Measurements from ENCODE around the gene MAP6.
A peak's percentile ranks its signal among the peaks of the same experiment; 100 is the strongest.

Gene MAP6

DNA sequence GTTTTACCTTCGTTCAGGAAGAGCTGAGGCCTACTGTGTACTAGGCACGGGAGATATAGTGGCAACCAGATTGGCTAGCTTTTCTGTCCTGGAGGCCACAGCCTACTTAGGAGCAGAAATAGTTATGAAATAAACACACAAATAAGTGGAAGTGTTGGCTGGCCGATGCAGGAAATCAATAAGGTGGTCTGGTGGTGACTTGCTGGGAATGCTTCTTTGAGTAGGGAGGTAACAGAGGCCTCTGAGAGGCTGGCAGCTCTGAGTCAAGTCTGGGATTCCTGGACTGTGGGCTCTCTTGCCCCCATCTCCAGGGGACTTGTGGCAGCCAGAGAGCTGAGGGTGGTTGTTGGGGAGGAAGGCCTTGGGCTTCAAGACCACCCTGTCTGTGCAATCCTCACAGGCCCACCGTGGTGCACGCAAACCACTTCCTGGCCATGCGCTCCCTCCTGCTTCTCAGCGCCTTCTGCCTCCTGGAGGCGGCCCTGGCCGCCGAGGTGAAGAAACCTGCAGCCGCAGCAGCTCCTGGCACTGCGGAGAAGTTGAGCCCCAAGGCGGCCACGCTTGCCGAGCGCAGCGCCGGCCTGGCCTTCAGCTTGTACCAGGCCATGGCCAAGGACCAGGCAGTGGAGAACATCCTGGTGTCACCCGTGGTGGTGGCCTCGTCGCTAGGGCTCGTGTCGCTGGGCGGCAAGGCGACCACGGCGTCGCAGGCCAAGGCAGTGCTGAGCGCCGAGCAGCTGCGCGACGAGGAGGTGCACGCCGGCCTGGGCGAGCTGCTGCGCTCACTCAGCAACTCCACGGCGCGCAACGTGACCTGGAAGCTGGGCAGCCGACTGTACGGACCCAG, 102.7 kb downstream of the MAP6 start:
- DNase-seq: no peak

DNA sequence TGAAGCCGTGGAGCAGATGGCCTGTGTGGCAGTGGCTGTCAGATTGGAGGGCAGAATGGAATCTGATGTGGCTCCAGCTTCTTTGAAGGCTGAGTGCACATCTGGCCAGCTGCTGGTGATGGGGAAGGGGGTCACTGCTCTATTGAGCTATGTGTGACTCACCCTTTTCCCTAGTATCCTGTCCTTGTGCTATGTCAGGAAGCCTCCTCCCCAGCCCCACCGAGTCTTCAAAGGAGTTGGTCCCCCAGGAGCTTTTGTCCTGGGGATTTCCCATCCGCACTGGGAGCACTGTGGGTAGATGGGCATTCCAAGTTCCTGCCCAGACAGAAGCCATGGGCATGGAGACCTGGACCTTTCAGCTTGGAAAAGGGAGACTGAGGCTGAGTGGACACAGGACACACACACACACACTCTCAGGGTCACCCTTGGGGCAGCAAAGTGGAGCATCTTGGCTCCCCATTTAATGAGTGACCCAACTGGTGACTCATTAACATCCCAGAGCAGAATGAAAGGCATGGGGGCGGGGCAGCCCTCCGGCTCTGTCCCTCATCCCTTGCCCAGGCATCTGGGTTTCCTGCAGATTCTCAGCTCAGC, 103.5 kb downstream of the MAP6 start:
- DNase-seq: no peak

DNA sequence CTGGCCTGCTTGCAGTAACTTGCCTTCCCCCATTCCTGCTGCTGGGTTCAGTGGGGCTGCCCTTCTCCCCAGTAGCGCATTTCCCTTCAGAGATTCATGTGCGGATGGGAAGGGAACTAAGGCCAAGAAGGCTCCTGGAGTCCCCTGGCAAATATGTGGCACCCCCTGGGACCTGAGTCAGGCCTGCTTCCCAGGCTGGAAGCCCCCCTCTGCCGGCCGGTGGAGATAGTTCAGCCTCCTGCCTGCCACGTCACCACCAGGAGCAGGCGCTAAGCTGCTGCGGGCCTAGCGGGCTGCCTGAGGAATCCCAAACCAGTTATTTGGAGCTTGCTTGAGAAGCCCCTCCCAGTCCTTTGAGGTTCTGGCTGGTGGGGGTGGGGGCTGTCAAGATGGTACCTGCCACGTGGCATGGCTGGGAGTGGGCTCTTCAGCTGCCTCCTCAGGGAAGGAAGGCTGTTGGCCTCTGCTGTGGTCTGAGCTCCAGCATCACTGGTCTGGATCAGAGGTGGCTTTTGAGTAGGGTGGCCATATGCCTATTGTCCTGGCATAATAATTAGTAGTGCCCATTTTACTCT, 104.8 kb downstream of the MAP6 start:
- DNase-seq: no peak

DNA sequence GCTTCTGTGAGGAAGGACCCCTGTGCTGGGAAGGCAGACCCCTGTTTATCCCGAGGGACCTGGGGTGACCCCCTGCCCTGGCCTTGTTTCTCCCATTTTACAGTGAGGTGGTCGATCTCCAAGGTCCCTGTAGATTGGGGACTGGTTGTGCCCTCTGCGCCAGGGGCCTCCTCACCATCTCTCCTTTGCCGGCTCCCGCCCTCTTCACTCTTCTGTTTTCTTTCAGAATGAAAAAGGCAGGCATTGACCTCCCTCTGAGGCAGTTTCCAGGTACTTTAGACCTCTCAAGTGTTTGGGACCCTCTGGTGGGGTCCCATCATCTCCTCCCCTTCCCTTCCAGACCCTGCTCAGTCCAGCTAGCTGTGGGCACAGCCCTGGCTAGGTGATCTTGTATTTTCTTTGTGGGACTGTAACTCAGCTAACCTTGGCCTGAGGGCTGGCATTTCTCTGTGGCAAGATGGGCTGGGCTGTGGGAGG, 105.3 kb downstream of the MAP6 start:
- no peak for DNase-seq

DNA sequence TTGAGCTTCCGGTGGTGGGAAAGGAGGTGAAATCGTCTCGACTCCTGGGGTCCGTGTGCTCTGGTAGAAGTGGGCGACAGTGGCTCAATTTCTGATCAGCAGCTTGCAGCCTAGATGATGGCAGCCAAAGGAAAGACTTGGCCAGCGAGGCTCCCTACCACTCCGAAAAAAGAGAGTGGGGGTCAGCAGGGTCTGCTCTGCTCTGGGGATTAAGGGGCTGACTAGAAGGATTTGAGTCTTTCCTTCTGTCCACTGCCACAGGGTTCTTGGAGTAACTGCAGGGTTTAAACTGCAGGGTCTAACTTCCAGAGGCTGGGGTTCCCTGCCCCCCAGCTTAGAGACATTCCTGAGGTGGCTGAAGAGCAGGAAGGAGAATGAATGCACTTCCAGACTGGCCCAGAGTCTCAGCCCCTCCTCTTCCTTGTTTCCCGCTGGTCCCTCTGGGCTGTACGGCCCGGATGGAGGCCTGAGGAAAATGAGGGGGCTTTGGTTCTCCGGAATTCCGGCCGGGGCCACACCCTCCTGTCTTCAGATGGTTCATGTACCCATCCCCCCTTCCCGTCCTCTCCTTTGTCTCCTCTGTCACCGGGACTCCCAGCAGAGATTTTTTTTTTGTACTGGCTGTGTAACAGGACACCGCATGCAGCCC, 105.9 kb downstream of the MAP6 start:
- peak; percentile 56 for DNase-seq

DNA sequence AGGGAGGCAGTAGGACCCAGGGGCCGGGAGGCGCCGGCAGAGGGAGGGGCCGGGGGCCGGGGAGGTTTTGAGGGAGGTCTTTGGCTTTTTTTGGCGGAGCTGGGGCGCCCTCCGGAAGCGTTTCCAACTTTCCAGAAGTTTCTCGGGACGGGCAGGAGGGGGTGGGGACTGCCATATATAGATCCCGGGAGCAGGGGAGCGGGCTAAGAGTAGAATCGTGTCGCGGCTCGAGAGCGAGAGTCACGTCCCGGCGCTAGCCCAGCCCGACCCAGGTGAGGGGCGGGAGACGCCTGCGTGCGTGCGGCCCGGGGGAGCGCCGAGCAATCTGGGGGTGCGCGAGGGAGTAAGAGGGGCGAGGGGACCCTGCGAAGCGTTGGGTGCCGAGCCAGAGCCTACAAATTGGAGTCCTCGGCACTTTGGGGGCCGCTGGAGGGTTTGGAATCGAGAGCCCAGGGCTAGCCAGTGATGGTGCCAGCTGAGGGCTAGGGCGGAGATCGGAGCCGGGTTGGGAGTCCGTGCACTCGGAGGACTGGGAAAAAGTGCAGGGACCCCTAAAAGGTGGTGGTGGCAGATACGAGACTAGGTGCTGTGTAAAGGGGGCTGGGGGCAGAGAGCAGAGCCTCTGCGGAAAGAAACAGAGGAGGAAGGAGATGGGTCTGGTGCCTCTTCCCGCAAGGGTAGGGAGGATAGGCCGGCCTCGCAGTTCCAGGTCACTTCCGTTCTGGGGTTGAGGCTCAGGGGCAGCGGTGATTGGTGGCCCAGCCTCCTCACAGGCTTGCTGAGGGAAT, 106.6 kb downstream of the MAP6 start, which contains the start of gene SERPINH1:
TSS of gene SERPINH1 (plus strand) at position 206 of the 788 bp plus-strand sequence. CDS start 4,097 bp downstream, outside the sequence.
- DNase-seq: peak; percentile 86

DNA sequence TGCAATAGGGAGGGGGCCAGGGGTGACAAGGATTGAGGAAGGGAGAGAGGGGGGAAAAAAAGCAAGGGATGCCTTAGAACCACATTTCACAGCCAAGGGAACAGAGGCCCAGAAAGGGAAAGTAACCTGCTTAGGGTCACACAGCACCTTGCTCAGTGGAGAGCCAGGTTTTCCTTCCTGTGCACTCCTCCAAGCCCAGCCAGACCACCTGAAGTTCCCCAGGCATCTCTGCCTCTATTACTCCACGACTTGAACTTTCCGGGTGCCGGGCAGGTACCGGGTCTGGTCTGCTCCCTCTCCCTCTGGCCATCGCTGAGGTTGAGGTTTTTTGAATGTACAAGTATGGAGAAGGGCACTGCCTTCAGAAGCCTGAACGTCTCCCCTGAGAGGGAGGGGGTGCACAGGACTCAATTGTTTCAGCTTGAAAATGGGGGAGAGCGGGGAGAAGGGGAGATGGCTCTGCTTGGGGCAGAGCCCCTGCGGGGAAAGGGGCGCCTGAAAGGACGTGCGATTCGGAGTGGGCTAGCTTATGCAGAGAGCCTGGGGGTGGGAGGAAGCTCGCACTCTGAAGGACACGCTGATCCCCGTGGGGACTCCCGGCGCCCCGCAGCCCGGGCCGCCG, 107.3 kb downstream of the MAP6 start:
- no peak for DNase-seq

DNA sequence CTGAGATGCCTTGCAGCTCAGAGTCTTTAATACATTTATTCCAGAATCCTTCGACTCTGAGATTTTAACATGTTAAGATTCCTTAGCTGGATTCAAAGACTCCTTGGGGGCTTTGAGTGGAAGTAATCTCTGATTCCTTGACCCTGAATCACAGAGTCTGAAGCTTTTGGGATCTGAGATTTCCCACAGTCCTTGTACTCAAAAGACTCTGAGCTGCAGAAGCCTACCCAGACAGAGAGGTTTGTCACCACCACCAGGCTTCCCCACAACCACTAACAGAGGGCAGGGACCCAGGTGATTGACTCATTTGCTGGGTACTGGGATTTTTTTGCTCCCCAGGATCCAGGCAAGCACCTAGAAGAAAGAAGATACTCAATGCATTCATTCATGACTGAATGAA, 108.2 kb downstream of the MAP6 start:
- no peak for DNase-seq

DNA sequence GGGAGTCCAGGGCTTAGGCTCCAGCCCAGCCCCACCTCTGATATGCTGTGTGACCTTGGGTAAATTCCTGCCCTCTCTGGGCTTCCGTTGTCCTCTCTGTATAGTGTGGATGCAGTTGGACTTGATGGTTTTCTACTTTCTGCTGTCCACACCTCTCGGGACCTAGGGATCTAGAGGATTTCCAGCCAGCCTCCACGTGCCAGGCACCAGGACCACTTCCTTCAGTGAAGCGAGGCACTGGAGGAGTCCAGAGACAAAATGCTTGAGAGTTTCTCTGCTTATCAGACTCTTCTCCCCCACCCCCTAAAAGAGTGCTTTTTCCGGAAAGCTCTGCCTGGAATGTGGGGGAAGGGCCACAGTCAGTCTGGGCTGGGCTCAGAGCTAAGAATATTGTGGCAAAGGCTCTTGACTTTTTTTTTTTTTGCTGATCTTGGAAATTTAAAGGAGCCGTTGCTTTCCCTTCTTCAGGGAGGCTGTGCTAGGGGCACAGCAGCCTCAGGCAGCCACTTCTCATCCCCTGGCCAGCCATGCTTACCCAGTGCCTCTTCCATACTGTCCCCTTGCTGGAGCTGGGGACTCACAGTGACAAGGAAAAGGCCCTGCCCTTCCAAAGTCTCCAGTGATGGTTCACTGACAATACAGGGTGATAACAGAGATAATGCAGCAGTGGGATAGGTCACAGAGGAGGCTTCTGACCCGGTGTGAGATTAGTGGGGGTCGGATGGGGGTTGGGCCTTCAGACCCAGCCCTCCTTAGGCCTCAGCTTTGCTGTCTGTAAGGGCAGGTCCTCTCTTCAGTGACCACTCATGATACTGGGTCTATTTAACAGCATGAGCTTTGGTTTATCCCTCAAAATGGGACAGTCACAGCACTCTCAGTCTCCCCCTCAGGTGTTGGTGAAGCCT, 109.6 kb downstream of the MAP6 start:
- DNase-seq: no peak

DNA sequence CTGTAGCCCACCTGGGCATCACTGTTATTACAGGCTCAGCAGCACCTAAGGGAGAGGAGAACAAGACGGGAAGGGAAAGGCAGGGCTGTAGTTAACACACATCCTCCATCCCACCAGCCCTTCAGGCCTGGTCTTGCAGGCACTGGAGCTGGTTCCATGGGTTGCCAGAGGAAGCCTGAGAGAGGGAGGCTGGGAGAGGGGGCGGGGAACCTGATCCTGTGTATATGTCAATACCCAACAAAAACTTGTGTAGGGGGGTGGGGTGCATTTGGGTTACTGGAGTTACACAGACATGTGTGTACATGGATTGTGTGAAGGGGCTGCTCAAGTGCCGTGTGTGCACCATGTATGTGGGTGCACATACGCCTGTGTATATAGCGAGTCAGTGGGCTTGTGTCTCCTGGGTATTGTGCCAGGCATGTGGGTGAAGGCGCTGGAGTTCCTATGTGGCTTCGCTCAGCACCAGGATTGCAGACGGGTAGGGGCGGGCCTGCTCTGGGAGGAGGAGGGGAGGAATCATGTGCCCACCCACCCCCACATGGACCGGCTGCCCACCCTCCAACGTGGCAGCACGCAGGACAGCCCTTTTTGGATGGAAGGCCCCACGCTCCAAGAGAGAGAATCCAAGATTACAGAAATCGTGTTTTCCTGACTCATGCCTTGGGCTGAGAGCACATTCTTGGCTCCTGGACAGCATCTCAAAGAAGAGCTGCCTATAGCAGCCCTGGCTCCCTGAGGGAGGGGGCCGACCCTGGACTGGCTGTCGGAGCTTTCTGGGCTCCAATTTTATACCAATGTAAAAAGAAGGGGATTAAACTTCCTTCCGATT, 111.0 kb downstream of the MAP6 start:
- DNase-seq: no peak

DNA sequence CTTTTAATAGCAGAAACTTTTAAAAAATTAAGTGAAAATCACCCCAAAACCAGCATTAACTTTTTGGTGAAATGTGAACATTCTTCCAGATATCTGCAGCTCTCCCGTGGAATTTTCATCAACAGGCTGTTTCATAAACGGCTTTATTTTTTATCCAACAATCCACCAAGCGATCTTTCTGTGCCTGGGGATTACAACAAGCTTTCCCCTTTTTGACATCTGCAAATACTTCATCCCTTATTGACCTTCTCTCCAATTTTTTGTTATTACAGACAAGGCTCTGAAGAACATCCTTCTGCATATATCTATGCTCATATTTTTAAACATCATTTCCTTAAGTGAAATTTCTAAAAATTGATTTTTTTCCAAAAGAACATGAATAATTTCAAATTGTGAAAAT, 112.6 kb downstream of the MAP6 start:
- DNase-seq: no peak

DNA sequence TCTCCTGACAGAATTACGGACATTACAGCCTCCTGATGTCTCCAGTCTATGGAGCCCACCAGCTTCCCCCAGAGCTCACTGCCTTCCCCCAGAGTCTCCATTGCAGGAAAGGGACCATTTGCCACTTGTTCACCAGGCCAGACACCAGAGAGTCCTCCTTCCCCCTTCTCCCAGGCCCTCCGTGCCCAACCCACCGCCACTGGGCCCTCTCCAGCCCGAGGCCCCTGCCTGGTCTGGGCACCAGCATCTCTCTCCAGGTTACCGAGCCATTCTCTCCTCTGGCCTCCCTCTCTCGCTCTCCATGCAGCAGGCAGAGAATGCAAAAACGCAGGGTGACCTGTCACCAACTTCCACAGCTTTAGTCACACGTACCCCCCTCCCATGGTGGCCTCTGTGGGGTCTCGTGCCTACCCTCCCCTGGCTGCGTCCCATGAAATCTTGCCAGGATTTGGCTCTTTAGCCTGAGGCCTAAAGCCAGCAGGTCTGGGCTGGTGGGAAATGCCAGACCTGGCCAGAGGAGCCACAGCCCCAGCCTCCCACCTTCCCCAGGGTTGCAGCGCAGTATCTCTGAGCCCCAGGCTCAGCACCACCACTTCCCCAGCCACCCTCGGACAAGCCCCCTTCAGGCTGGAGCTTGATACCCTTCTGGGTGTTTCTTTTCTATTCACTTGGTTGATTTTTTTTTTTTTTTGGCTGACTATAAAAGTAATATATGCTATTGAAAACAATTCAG, 113.6 kb downstream of the MAP6 start:
- DNase-seq: no peak

DNA sequence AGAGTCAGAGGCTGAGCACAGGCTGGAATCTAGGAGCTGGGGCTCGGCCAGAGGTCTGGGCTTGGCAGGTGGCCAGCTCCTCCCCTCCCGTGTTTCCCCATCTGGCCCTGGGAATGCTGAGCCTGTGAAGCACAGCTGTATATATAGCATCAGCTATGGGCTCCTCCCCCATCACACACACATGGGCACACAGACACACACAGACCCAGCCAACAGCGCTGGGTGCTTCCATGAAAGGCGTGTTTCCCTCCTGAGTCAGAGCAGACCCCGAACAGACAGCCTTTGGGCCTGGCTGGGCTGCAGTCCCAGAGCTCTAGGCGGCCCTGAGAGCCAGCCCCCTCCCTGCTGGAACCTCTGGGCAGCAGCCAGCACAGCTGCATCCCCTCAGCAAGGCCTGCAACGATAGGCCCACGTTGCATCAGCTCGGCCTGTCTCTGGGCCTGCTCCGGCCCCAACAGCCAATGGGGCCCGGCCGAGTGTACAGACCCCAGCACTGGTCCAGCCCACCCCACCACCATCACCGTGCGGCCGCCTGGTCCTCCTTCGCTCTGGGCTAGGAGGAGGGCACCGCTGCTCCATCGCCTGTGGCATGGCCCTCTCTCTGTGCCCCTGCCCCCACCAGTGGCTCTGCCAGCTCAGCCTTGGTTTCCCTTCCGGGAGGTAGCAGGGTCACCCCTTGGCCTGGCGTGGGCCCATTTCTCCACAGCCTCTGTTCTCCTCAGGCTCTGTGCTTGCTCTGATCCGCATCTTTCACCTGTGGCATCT, 114.4 kb downstream of the MAP6 start:
- DNase-seq: no peak

DNA sequence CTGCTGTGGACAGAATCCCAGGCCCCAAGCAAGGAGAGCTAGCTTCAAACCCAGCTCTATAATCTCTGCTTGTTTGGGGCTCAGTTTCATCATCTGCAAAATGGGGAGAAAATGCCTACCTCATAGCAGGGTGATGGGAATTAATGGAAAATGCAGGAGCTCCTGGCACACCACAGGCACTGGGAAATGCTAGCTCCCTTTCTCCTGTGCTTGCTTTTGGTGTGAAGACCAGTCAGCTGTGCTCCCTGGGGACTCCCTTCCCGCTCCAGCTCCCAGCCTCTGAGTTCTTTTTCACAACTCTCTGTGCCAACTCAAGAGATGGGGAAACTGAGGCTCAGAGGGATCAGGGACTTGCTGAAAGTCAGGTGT, 115.0 kb downstream of the MAP6 start:
- no peak for DNase-seq

DNA sequence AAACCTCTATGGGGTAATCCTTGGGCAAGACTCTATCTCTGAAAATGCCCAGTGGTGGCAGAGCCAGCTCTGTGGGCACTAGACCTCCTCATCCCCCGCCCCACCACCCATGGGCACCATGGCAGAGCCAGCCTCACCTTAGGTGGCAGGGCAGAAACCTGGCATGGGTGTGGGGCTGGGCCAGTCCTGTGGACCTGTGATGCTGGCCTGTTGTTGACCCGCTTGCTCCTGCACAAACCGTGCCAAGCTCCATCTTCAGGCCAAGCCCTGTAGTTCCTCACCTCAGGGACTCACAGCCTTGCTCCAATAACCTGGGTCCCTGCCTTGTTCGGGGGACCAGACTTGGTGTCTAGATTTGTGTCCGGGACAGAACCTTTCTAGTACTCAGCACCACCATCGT, 115.7 kb downstream of the MAP6 start:
- DNase-seq: no peak

DNA sequence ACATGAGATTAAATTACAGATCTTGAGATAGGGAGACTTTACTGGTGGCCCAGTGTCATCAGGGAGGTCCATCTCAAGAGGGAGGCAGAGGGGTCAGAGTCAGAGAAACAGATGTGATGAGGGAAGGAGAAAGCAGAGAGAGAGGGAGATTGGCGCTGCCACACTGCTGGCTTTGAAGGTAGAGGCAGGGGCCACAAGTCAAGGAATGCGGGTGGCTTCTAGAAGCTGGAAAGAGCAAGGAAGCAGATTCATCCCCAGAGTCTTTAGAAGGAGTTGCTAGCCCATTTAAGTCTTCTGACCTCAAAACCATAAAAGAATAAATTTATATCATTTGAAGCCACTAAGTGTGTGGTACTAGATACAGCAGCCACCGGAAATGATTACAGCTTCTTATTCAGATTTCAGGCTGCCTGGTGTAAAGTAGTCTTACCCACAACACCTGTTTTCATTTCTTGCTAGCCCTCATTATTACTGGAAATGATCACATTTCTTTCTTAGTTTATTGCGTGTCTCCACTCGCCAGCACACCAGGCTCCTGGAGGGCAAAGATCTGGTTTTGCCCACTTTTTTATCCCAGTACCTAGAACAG, 119.4 kb downstream of the MAP6 start:
- DNase-seq: no peak

DNA sequence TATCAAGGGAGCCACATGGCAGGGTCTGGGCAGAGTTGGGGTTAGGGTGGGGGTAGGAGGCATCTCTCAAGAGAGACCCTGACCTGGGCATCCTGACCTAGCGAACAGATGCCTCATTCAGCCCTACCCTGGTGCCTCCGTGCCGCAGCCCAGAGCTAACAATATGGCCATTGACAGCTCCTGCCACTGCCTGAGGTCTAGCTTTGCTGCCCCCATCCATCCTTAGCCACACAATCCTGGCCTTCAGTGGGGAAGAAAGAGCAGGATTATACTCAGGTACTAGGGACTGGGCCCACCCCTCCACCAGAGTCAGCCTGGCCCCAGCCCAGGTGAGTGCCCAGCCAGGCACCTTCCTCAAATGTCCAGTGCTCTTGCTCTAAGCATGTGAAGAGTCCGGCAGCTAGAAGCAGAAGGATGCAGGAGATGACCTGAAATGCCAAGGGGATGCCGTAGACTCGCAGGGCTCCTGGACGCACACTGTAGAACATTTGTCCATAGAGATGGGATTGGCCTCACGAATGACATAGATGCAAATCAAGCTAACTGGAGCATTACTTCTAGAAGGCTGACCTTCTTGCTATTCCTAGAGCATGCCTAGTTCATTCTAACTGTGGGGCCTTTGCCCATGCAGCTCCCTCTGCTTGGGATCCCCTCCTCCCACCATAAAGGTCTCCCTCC, 120.1 kb downstream of the MAP6 start:
- DNase-seq: no peak

DNA sequence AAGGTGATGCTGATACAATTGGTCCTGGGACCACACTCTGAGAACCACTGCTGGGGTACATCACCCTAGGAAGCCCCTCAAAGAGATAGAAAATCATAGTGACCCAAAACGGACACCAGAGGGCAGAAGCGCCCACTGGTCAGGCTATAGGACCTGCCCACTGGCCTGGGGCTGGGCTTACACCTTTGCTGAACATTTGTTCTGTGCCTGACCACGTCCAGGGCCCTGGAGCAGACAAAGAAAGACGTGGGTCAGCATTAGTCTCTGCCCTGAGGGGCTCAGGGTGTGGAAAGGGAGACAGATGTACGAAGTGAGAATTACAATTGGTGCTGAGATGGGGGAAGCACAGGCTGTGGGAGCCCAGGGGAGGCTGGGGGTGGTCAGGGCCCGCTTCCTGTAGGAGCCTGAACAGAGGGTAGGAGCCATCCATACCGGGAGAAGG, 121.2 kb downstream of the MAP6 start:
- DNase-seq: peak; percentile 74
